Breast epithelium (tissue), 3 donors: ENCODE data around the gene NFIX.

ENCODE experiments used
- CTCF ChIP-seq, 3 donors: fragments of 450-650 bp; IDR thresholded peaks; one replicate each; pipeline ENCODE4 v1.5.1; 2016 to 2017; ENCODE audit warnings: antibody characterized with exemption in 3 of 3, mild to moderate bottlenecking in 3 of 3, moderate library complexity in 3 of 3
- POLR2A ChIP-seq: fragments of 450-650 bp; IDR thresholded peaks from one replicate; pipeline ENCODE4 v1.6.1; 2016; ENCODE audit warnings: antibody characterized with exemption, mild to moderate bottlenecking, moderate library complexity
- POLR2AphosphoS5 ChIP-seq, 3 donors: sonication (generic); formaldehyde crosslinking; IDR thresholded peaks; one replicate each; pipeline ENCODE4 v1.6.1; 2017; ENCODE audit warnings: antibody characterized with exemption in 3 of 3

- TF ChIP-seq CTCF (IDR thresholded peaks at IDR 0.05) (no peak), POLR2A (no peak), POLR2AphosphoS5 (IDR thresholded peaks at IDR 0.05) (no peak)
Observed at GRCh38 chr19:13098277-13099072, 103.2 kb downstream of the NFIX start.
